Central memory CD8-positive, alpha-beta T cell (primary cell): ENCODE data around the gene FOXE1.

ENCODE experiments used
- ATAC-seq: fragments of 150-1000 bp; cut with Tn5 transposase; replicated peaks from 2 replicates; pipeline ENCODE4 v1.10.0; 2022; ENCODE audit warnings: mild to moderate bottlenecking, moderate FRiP score, moderate number of reproducible peaks; ENCODE audit not compliant: poor library complexity, severe bottlenecking; ENCODE audit errors: extremely low read depth
- DNase-seq, 2 donors: peaks; one replicate each; pipeline ENCODE4 v3.0.0; 2021; ENCODE audit warnings: low spot score in 2 of 2
- H3K27ac Mint-ChIP-seq: one replicate; pipeline ENCODE4 v1.8.0; 2022; ENCODE audit warnings: low read depth, mild to moderate bottlenecking, moderate library complexity, mixed read lengths
- H3K27me3 Mint-ChIP-seq: one replicate; pipeline ENCODE4 v1.8.0; 2022; ENCODE audit warnings: mixed read lengths
- H3K36me3 Mint-ChIP-seq: one replicate; pipeline ENCODE4 v1.8.0; 2022; ENCODE audit warnings: mild to moderate bottlenecking, moderate library complexity, mixed read lengths; ENCODE audit not compliant: insufficient read depth
- H3K4me1 Mint-ChIP-seq: one replicate; pipeline ENCODE4 v1.8.0; 2022; ENCODE audit warnings: mixed read lengths
- H3K4me3 Mint-ChIP-seq: one replicate; pipeline ENCODE4 v1.8.0; 2022; ENCODE audit warnings: mild to moderate bottlenecking, moderate library complexity, mixed read lengths
- H3K9me3 Mint-ChIP-seq: one replicate; pipeline ENCODE4 v1.8.0; 2022; ENCODE audit warnings: mixed read lengths

The FOXE1 gene

GRCh38 chr9:97876061-97876460, 23.0 kb downstream of the FOXE1 start:
- Mint-ChIP-seq H3K4me3 (no peak overlapping the region), H3K9me3 (no peaks in the 10 kb centered on the region), H3K27ac (no peak overlapping the region), H3K4me1 (no peaks in the 10 kb centered on the region), H3K27me3 (peaks cover 5% of the 10 kb centered on the region), H3K36me3 (no peaks in the 10 kb centered on the region)
- DNase-seq (no peak), ATAC-seq (no peak)

- no peaks in the 10 kb centered on the region for H3K36me3 Mint-ChIP-seq
- no peaks in the 10 kb centered on the region for H3K4me1 Mint-ChIP-seq
- H3K4me3 Mint-ChIP-seq = no peak overlapping the region
- no peaks in the 10 kb centered on the region for H3K27me3 Mint-ChIP-seq
- no peak overlapping the region for H3K27ac Mint-ChIP-seq
- DNase-seq = no peak
- H3K9me3 Mint-ChIP-seq = no peaks in the 10 kb centered on the region
- no peak for ATAC-seq
These were observed 27.3 kb downstream of the FOXE1 start for GRCh38 chr9:97880336-97880735.

GRCh38 chr9:97889941-97890887, 37.2 kb downstream of the FOXE1 start:
- peaks cover 7% of the 10 kb centered on the region for H3K36me3 Mint-ChIP-seq
- no peak overlapping the region for H3K27ac Mint-ChIP-seq
- H3K4me1 Mint-ChIP-seq = peaks cover 6% of the 10 kb centered on the region
- no peak overlapping the region for H3K4me3 Mint-ChIP-seq
- no peaks in the 10 kb centered on the region for H3K9me3 Mint-ChIP-seq
- no peaks in the 10 kb centered on the region for H3K27me3 Mint-ChIP-seq
- ATAC-seq (no peak), DNase-seq (peak; percentile 46 to 56)

GRCh38 chr9:97891736-97892135, 38.7 kb downstream of the FOXE1 start:
- no peaks in the 10 kb centered on the region for H3K27me3 Mint-ChIP-seq
- H3K27ac Mint-ChIP-seq = no peak overlapping the region
- no peak overlapping the region for H3K4me3 Mint-ChIP-seq
- DNase-seq = no peak
- ATAC-seq = no peak
- no peaks in the 10 kb centered on the region for H3K9me3 Mint-ChIP-seq
- H3K36me3 Mint-ChIP-seq = peaks cover 7% of the 10 kb centered on the region
- H3K4me1 Mint-ChIP-seq = peaks cover 6% of the 10 kb centered on the region

GRCh38 chr9:97892421-97892820, 39.4 kb downstream of the FOXE1 start:
- Mint-ChIP-seq H3K36me3 (peaks cover 10% of the 10 kb centered on the region), H3K4me3 (no peak overlapping the region), H3K9me3 (no peaks in the 10 kb centered on the region), H3K27me3 (no peaks in the 10 kb centered on the region), H3K27ac (no peak overlapping the region), H3K4me1 (peaks cover 6% of the 10 kb centered on the region)
- DNase-seq (no peak), ATAC-seq (no peak)

- Mint-ChIP-seq H3K4me3 (no peak overlapping the region), H3K4me1 (peaks cover under 1% of the 10 kb centered on the region), H3K9me3 (no peaks in the 10 kb centered on the region), H3K27ac (no peak overlapping the region), H3K27me3 (no peaks in the 10 kb centered on the region), H3K36me3 (peaks cover 12% of the 10 kb centered on the region)
- DNase-seq (no peak), ATAC-seq (no peak)
These were observed 42.2 kb downstream of the FOXE1 start for GRCh38 chr9:97895211-97895610.

GRCh38 chr9:97895695-97896332, 42.8 kb downstream of the FOXE1 start:
- H3K27me3 Mint-ChIP-seq = no peaks in the 10 kb centered on the region
- no peak for ATAC-seq
- DNase-seq = no peak
- H3K4me3 Mint-ChIP-seq = no peak overlapping the region
- no peaks in the 10 kb centered on the region for H3K9me3 Mint-ChIP-seq
- no peak overlapping the region for H3K27ac Mint-ChIP-seq
- H3K4me1 Mint-ChIP-seq = peaks cover 2% of the 10 kb centered on the region
- peaks cover 12% of the 10 kb centered on the region for H3K36me3 Mint-ChIP-seq

- no peaks in the 10 kb centered on the region for H3K27me3 Mint-ChIP-seq
- H3K9me3 Mint-ChIP-seq = no peaks in the 10 kb centered on the region
- H3K4me1 Mint-ChIP-seq = peaks cover 24% of the 10 kb centered on the region
- peaks cover 23% of the 10 kb centered on the region for H3K36me3 Mint-ChIP-seq
- ATAC-seq (no peak), DNase-seq (no peak)
- H3K27ac Mint-ChIP-seq = no peak overlapping the region
- no peak overlapping the region for H3K4me3 Mint-ChIP-seq
These were observed 47.2 kb downstream of the FOXE1 start for GRCh38 chr9:97900103-97900737.

- H3K4me1 Mint-ChIP-seq = peaks cover 29% of the 10 kb centered on the region
- no peaks in the 10 kb centered on the region for H3K27me3 Mint-ChIP-seq
- DNase-seq (no peak), ATAC-seq (no peak)
- peak overlapping the region; percentile 85 for H3K27ac Mint-ChIP-seq
- no peak overlapping the region for H3K4me3 Mint-ChIP-seq
- H3K36me3 Mint-ChIP-seq = peaks cover 24% of the 10 kb centered on the region
- H3K9me3 Mint-ChIP-seq = no peaks in the 10 kb centered on the region
These were observed 47.9 kb downstream of the FOXE1 start for GRCh38 chr9:97900738-97901565.

GRCh38 chr9:97903177-97903576, 50.2 kb downstream of the FOXE1 start:
- no peak overlapping the region for H3K27ac Mint-ChIP-seq
- no peak overlapping the region for H3K4me3 Mint-ChIP-seq
- H3K36me3 Mint-ChIP-seq = peaks cover 29% of the 10 kb centered on the region
- no peak for DNase-seq
- no peaks in the 10 kb centered on the region for H3K9me3 Mint-ChIP-seq
- no peak for ATAC-seq
- peaks cover 45% of the 10 kb centered on the region for H3K4me1 Mint-ChIP-seq
- no peaks in the 10 kb centered on the region for H3K27me3 Mint-ChIP-seq

- peak overlapping the region; percentile 95 for H3K27ac Mint-ChIP-seq
- H3K9me3 Mint-ChIP-seq = no peaks in the 10 kb centered on the region
- H3K4me3 Mint-ChIP-seq = peak overlapping the region; percentile 76
- peaks cover 49% of the 10 kb centered on the region for H3K4me1 Mint-ChIP-seq
- H3K27me3 Mint-ChIP-seq = no peaks in the 10 kb centered on the region
- peak; percentile 69 for ATAC-seq
- peak in 1 of 2 donors; percentile 35 for DNase-seq
- peaks cover 33% of the 10 kb centered on the region for H3K36me3 Mint-ChIP-seq
These were observed 51.7 kb downstream of the FOXE1 start for GRCh38 chr9:97904725-97905124.

- peak in 1 of 2 donors; percentile 44 for DNase-seq
- ATAC-seq = peak; percentile 80
- H3K9me3 Mint-ChIP-seq = no peaks in the 10 kb centered on the region
- H3K36me3 Mint-ChIP-seq = peaks cover 34% of the 10 kb centered on the region
- peaks cover 54% of the 10 kb centered on the region for H3K4me1 Mint-ChIP-seq
- no peaks in the 10 kb centered on the region for H3K27me3 Mint-ChIP-seq
- peak overlapping the region; percentile 76 for H3K4me3 Mint-ChIP-seq
- peak overlapping the region; percentile 95 for H3K27ac Mint-ChIP-seq
These were observed 52.2 kb downstream of the FOXE1 start for GRCh38 chr9:97905228-97905627.
